K562 (cell line): ENCODE data around the gene KRR1. TPM values are rescaled to one million over a fixed set of nuclear protein-coding genes. Genes with fewer than 3 reads are reported as not detected.

Experiments used
- ATAC-seq: fragments of 200-7000 bp; cut with Tn5 transposase; 3 replicates; pipeline ENCODE4 v1.9.1; 2020; ENCODE audit warnings: moderate library complexity
- BruUV-seq: library from RNA; stranded (reverse); fragments of 400-500 nt; replicated peaks from 2 replicates; lab custom pipeline; 2021; lab: Mats Ljungman, UMichigan
- CTCF ChIA-PET: fragments of 300-600 bp; formaldehyde crosslinking; extraction: SDS; loops from one replicate; lab custom pipeline; 2021; ENCODE audit warnings: low intra/inter-chr PET ratio; lab: Yijun Ruan, JAX
- POLR2A ChIA-PET: fragments of 300-600, 350-650 bp; sonication (Branson Sonifier 250); formaldehyde crosslinking; extraction: SDS; loops from one replicate; lab custom pipeline; 2021; ENCODE audit warnings: antibody characterized with exemption, inconsistent platforms; lab: Yijun Ruan, JAX
- DNase-seq, 4 experiments: peaks; one replicate each; pipeline versions ENCODE4 v3.0.0 to v3.0.0-alpha.2; 2011 to 2018; ENCODE audit warnings: low spot score in 3 of 4, mixed read lengths in 3 of 4; ENCODE audit errors: extremely low read depth in 1 of 4
- FAIRE-seq: peaks from 2 replicates; lab custom pipeline; 2011; peaks lifted over from hg19 to GRCh38; lab: Jason Lieb, UNC
- H2AFZ ChIP-seq: 2 replicates; pipeline ENCODE4 v1.6.0; 2011; ENCODE audit warnings: low read depth, low read length, control low read depth, inconsistent platforms
- H3K27ac ChIP-seq: fragments of 200-600 bp; 3 replicates; pipeline ENCODE4 v1.8.0; 2011; ENCODE audit warnings: low read depth, mild to moderate bottlenecking, control low read depth, inconsistent platforms, low read length, moderate library complexity, mixed read lengths; ENCODE audit errors: extremely low read depth
- H3K27me3 ChIP-seq, 2 experiments: fragments of 300-600 bp in 1 of 2; 2 replicates in 1 of 2; 3 replicates in 1 of 2; pipeline versions ENCODE4 v1.6.0 to v1.8.0; 2011; ENCODE audit warnings: inconsistent platforms in 2 of 2, low read length in 2 of 2, mild to moderate bottlenecking in 1 of 2, mixed read lengths in 1 of 2, moderate library complexity in 1 of 2; ENCODE audit not compliant: control insufficient read depth in 2 of 2, insufficient read depth in 2 of 2
- H3K36me3 ChIP-seq: fragments of 300-600 bp; 3 replicates; pipeline ENCODE4 v1.8.0; 2011; ENCODE audit warnings: mild to moderate bottlenecking, low read length, inconsistent platforms; ENCODE audit not compliant: control insufficient read depth, insufficient read depth
- H3K4me1 ChIP-seq, 2 experiments: fragments of 200-600 bp in 1 of 2; replicated peaks in 1 of 2; 2 replicates in 1 of 2; 3 replicates in 1 of 2; pipeline versions ENCODE4 v1.5.1 to v1.8.0; 2011; ENCODE audit warnings: inconsistent platforms in 2 of 2, low read length in 2 of 2, mild to moderate bottlenecking in 1 of 2, mixed read lengths in 1 of 2, moderate library complexity in 1 of 2; ENCODE audit not compliant: control insufficient read depth in 2 of 2, insufficient read depth in 2 of 2
- H3K4me2 ChIP-seq: 2 replicates; pipeline ENCODE4 v1.6.1; 2011; ENCODE audit warnings: low read length, control low read depth, inconsistent platforms, mixed read lengths; ENCODE audit not compliant: insufficient read depth
- H3K4me3 ChIP-seq: fragments of 200-600 bp; sonication (generic), shearing (Covaris generic); 2 replicates; pipeline ENCODE4 v1.5.1; 2016; ENCODE audit warnings: control low read depth, inconsistent platforms
- H3K79me2 ChIP-seq: fragments of 200-600 bp; 3 replicates; pipeline ENCODE4 v1.8.0; 2011; ENCODE audit warnings: low read length, inconsistent platforms; ENCODE audit not compliant: control insufficient read depth, insufficient read depth
- H3K9ac ChIP-seq, 2 experiments: 2 replicates each; pipeline versions ENCODE4 v1.6.0 to v1.6.1; 2011; ENCODE audit warnings: low read depth in 2 of 2, low read length in 2 of 2, control low read depth in 1 of 2, inconsistent platforms in 1 of 2, mild to moderate bottlenecking in 1 of 2, mixed read lengths in 1 of 2; ENCODE audit not compliant: insufficient read depth in 1 of 2
- H3K9me1 ChIP-seq: one replicate; pipeline ENCODE4 v1.6.0; 2011; ENCODE audit warnings: inconsistent platforms, mild to moderate bottlenecking, low read length, moderate library complexity; ENCODE audit not compliant: control insufficient read depth, insufficient read depth
- H3K9me3 ChIP-seq: replicated peaks from 2 replicates; pipeline ENCODE4 v1.5.1; 2011; ENCODE audit warnings: low read depth, low read length, inconsistent platforms; ENCODE audit not compliant: control insufficient read depth, insufficient read depth
- H4K20me1 ChIP-seq: replicated peaks from 2 replicates; pipeline ENCODE4 v1.6.1; 2011; ENCODE audit warnings: low read length, inconsistent platforms, mixed read lengths; ENCODE audit not compliant: control insufficient read depth, insufficient read depth
- ASH1L ChIP-seq: fragments of 450-650 bp; IDR thresholded peaks from 2 replicates; pipeline ENCODE4 v1.6.1; 2018; ENCODE audit warnings: borderline replicate concordance, mild to moderate bottlenecking, low read depth; ENCODE audit not compliant: partially characterized antibody
- ATF3 ChIP-seq, 2 experiments: fragments of 450-650 bp in 1 of 2; sonication (generic) in 1 of 2; formaldehyde crosslinking in 1 of 2; IDR thresholded peaks in 1 of 2; conservative IDR thresholded peaks in 1 of 2; 2 replicates each; pipeline versions ENCODE4 v1.6.1 to v1.8.1; 2016 to 2023; ENCODE audit warnings: mild to moderate bottlenecking in 2 of 2, moderate library complexity in 2 of 2, inconsistent platforms in 1 of 2, missing genetic modification reagents in 1 of 2
- BACH1 ChIP-seq: fragments of 200-800 bp; sonication (Bioruptor generic); IDR thresholded peaks from 2 replicates; pipeline ENCODE4 v1.6.1; 2016; ENCODE audit warnings: missing genetic modification characterization, missing compliant biosample characterization
- CEBPG ChIP-seq, 3 experiments: fragments of 200-800 bp in 1 of 3; sonication (Bioruptor generic) in 1 of 3; sonication (generic) in 1 of 3; formaldehyde crosslinking in 1 of 3; IDR thresholded peaks in 2 of 3; conservative IDR thresholded peaks in 1 of 3; 2 replicates each; pipeline versions ENCODE4 v1.6.1 to v1.8.0; 2016 to 2022; ENCODE audit warnings: missing compliant biosample characterization in 2 of 3, missing genetic modification characterization in 2 of 3, mild to moderate bottlenecking in 1 of 3, missing genetic modification reagents in 1 of 3
- ELF1 ChIP-seq: fragments of 200-800 bp; sonication (Bioruptor generic); IDR thresholded peaks from 2 replicates; pipeline ENCODE4 v1.6.1; 2016; ENCODE audit warnings: missing genetic modification characterization, missing compliant biosample characterization
- FOXM1 ChIP-seq, 2 experiments: fragments of 450-650 bp in 1 of 2; sonication (generic) in 1 of 2; formaldehyde crosslinking in 1 of 2; IDR thresholded peaks; 2 replicates each; pipeline versions ENCODE4 v1.6.1 to v1.9.0; 2017 to 2022; ENCODE audit warnings: low read depth in 2 of 2, mild to moderate bottlenecking in 2 of 2, missing genetic modification reagents in 1 of 2, moderate library complexity in 1 of 2
- IFI16 ChIP-seq: fragments of 250-450 bp; sonication (Bioruptor Pico); IDR thresholded peaks from 2 replicates; pipeline ENCODE4 v2.1.2; 2022; ENCODE audit warnings: mild to moderate bottlenecking, inconsistent platforms
- PHF8 ChIP-seq: fragments of 200-600 bp; sonication (generic); IDR thresholded peaks from 2 replicates; pipeline ENCODE4 v1.6.1; 2012; ENCODE audit warnings: mixed run types, mild to moderate bottlenecking, inconsistent platforms, low read length, moderate library complexity, borderline replicate concordance
- THRAP3 ChIP-seq: fragments of 450-650 bp; IDR thresholded peaks from 2 replicates; pipeline ENCODE4 v1.6.1; 2016; ENCODE audit warnings: mild to moderate bottlenecking, inconsistent platforms, borderline replicate concordance
- ZBTB26 ChIP-seq: fragments of 450-650 bp; formaldehyde crosslinking; IDR thresholded peaks from 2 replicates; pipeline ENCODE4 v1.4.0; 2022; ENCODE audit warnings: missing genetic modification characterization
- ZNF395 ChIP-seq: fragments of 200-800 bp; sonication (Bioruptor generic); IDR thresholded peaks from 2 replicates; pipeline ENCODE4 v1.6.1; 2017; ENCODE audit warnings: missing genetic modification characterization, missing compliant biosample characterization
- WGBS: fragments of 100-300 bp; shearing (Covaris generic); methylation state at CpG from one replicate; pipeline ENCODE4 v1.1.6; 2016; ENCODE audit warnings: low coverage, mixed read lengths; ENCODE audit not compliant: insufficient coverage; ENCODE audit errors: missing lambda C conversion rate; 5-methylcytosine and 5-hydroxymethylcytosine counted together
- in situ Hi-C: fragments of 300-500 bp; cut with MboI; formaldehyde crosslinking; loops from 4 replicates; pipeline ENCODE4 v1.15.0; 2018; ENCODE audit warnings: inconsistent platforms, mixed read lengths
- intact Hi-C: fragments of 100-400 bp; cut with micrococcal nuclease; formaldehyde crosslinking; loops from 2 replicates; pipeline ENCODE4 v1.14.2; 2022
- polyA plus RNA-seq, 8 experiments: library from polyadenylated mRNA; depleted of rRNA in 4 of 8; stranded (reverse) in 5 of 8; unstranded in 3 of 8; fragments of >200 nt; fragmentation: Nextera tagmentation in 2 of 8; fragmentation: Illumina TruSeq in 1 of 8; extraction: Ambion mirVana in 2 of 8; extraction: Trizol in 1 of 8; gene quantifications; 2 replicates each; pipeline versions ENCODE4 v1.2.1 to v1.2.3, GENCODE V29; 2011 to 2014; ENCODE audit warnings: inconsistent platforms in 1 of 8, missing spikeins in 1 of 8
- total RNA-seq, 7 experiments: library from RNA; depleted of rRNA in 6 of 7; stranded (reverse); fragments of >200 nt in 6 of 7; fragmentation: Illumina TruSeq in 2 of 7; extraction: Trizol in 2 of 7; gene quantifications; 2 replicates each; pipeline versions ENCODE4 v1.2.1 to v1.2.3, GENCODE V29; 2011 to 2021; ENCODE audit warnings: low replicate concordance in 1 of 7

The KRR1 gene
- total and polyA plus RNA-seq, 9 of the 15 experiments (the other 6 are each of a cell fraction or from before 2014, with no cell fraction given) = 42.6 to 102 (median 61.0) TPM

GRCh38 chr12:75480469-75480949 is 30.9 kb downstream of the KRR1 start, which contains the start of gene GLIPR1 (continued):
- TF ChIP-seq PHF8 (peak; percentile 30; the same call in 1 of the 2 replicates), CEBPG (CRISPR knock-in tag; IDR thresholded peaks at IDR 0.05) (no peak), CEBPG (tag; conservative IDR thresholded peaks at IDR 0.05 in 1 of 2, IDR thresholded peaks at IDR 0.05 in 1 of 2) (peak; percentile 69 to 87), BACH1 (peak; percentile 59; the same call in 1 of the 2 replicates), ATF3 (IDR thresholded peaks at IDR 0.05) (peak; percentile 30; the same call in 1 of the 2 replicates), ATF3 (CRISPR knock-in tag; conservative IDR thresholded peaks at IDR 0.05) (no peak), THRAP3 (no peak)

- H3K36me3 ChIP-seq = no peaks in the 10 kb centered on the region
- no peaks in the 10 kb centered on the region for H3K9me3 ChIP-seq
- H3K4me3 ChIP-seq = no peak overlapping the region
- H3K79me2 ChIP-seq = no peaks in the 10 kb centered on the region
- H3K9ac ChIP-seq = no peak overlapping the region
- WGBS = 0% methylated on average over 2 of the region's 2 CpGs
- peaks cover 0 to 6% of the 10 kb centered on the region in 2 experiments; a peak in 4 of 5 replicates for H3K4me1 ChIP-seq
- ChIA-PET CTCF (no interaction called here), POLR2A (interaction anchor here (0.6 kb wide), 1 partner anchor 1479 kb away, joined by 3 read pairs; no protein-coding TSS in a partner anchor)
- ATAC-seq (no peak), FAIRE-seq (no peak), DNase-seq (no peak)
- in situ Hi-C loops = loop anchor here (10.0 kb wide), 1 partner anchor 145 kb away; the partner anchor contains the start of genes CAPS2 and GLIPR1L1
- H3K9me1 ChIP-seq = no peaks in the 10 kb centered on the region
- H3K27ac ChIP-seq = peak overlapping the region; percentile 61; the same call in 1 of the 3 replicates
- no TSS peak for BruUV-seq
- H3K27me3 ChIP-seq = no peaks in the 10 kb centered on the region
- intact Hi-C loops = loop anchor here (5.0 to 10.0 kb wide), 3 partner anchors 148 to 975 kb away; partner anchors contain the start of genes BBS10, CAPS2 and GLIPR1L1
- peak overlapping the region; percentile 80; the same call in 1 of the 2 replicates for H2AFZ ChIP-seq
- no peaks in the 10 kb centered on the region for H4K20me1 ChIP-seq
- H3K4me2 ChIP-seq = no peak overlapping the region; the same call in 1 of the 2 replicates
- TF ChIP-seq ZNF395 (CRISPR knock-in tag) = peak; percentile 35; the same call in 1 of the 2 replicates
- TF ChIP-seq FOXM1 (IDR thresholded peaks at IDR 0.05; ENCODE audit: low read depth) = no peak
- TF ChIP-seq FOXM1 (CRISPR knock-in tag; IDR thresholded peaks at IDR 0.05; ENCODE audit: low read depth) = no peak
- TF ChIP-seq ELF1 = peak; percentile 34; the same call in 1 of the 2 replicates
- 0 out of 2 replicates have a peak, but pooled peaks have one; percentile 19 for TF ChIP-seq ZBTB26
- peak; percentile 24 for TF ChIP-seq ASH1L
- no peak for TF ChIP-seq IFI16 (CRISPR knock-in tag)
Observed at GRCh38 chr12:75479963-75480461, 31.4 kb downstream of the KRR1 start.
